ENCODE measurements around the gene AMMECR1.

The AMMECR1 gene

GRCh38 chrX:110178179-110178865 is 139.6 kb downstream of the AMMECR1 start:
- Histone ChIP-seq H2AFZ (ENCODE audit: low read length) (no peak overlapping the region), H3K27ac (ENCODE audit: low read length) (no peak overlapping the region), H3K4me2 (ENCODE audit: low read depth, low read length) (no peak overlapping the region), H3K79me2 (ENCODE audit: low read length) (peaks cover 4% of the 10 kb centered on the region; the same call in 1 of the 2 replicates), H4K20me1 (ENCODE audit: insufficient read depth, low read length) (no peaks in the 10 kb centered on the region), H3K4me3 (ENCODE audit: low read length) (no peak overlapping the region), H3F3A (ENCODE audit: insufficient read depth, low read length) (no peaks in the 10 kb centered on the region), H3K9me2 (replicated peaks; ENCODE audit: insufficient read depth, low read length) (no peaks in the 10 kb centered on the region), H3K4me1 (ENCODE audit: low read length) (no peaks in the 10 kb centered on the region), H3K36me3 (replicated peaks; ENCODE audit: insufficient read depth, low read length) (no peaks in the 10 kb centered on the region), H3K27me3 (replicated peaks; ENCODE audit: insufficient read depth, low read length) (no peaks in the 10 kb centered on the region), H3K9ac (ENCODE audit: low read length) (no peak overlapping the region), H3K9me3 (replicated peaks; ENCODE audit: insufficient read depth, low read length) (no peaks in the 10 kb centered on the region)
- DNase-seq = no peak
- TF ChIP-seq CTCF (IDR thresholded peaks at IDR 0.05; ENCODE audit: low read length) = no peak
- no peak for TF ChIP-seq EZH2 (optimal IDR thresholded peaks at IDR 0.05; ENCODE audit: low read depth, low read length)
- TF ChIP-seq EZH2phosphoT487 (IDR thresholded peaks at IDR 0.05; ENCODE audit: low read length) = no peak

DNA sequence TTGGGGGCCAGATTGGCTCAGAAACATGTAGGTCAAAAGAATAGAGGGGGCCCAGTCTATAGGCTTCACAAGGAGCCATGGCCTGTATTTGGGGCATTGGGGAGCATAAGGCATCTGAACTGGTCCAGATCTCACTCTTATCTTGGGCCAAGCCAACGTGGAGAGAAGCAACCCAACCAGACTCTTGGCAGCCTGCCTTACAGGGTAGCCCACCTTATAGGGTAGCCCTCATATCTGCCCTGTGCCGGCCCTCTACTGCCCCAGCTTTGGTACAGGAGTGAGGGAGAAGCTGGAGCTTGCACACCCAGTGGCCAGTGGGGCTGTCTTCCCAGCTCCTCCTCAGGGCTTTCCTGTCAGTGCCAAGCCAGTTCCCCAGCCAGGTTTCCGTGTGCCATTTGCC is 142.2 kb downstream of the AMMECR1 start:
- Histone ChIP-seq H3K27ac (ENCODE audit: low read length) (no peak overlapping the region), H3K79me2 (ENCODE audit: low read length) (peaks cover 4% of the 10 kb centered on the region; the same call in 1 of the 2 replicates), H3K4me3 (ENCODE audit: low read length) (no peak overlapping the region), H3K4me2 (ENCODE audit: low read depth, low read length) (no peak overlapping the region), H3K9me3 (replicated peaks; ENCODE audit: insufficient read depth, low read length) (no peaks in the 10 kb centered on the region), H2AFZ (ENCODE audit: low read length) (no peak overlapping the region), H3K9ac (ENCODE audit: low read length) (no peak overlapping the region), H4K20me1 (ENCODE audit: insufficient read depth, low read length) (no peaks in the 10 kb centered on the region), H3F3A (ENCODE audit: insufficient read depth, low read length) (no peaks in the 10 kb centered on the region), H3K36me3 (replicated peaks; ENCODE audit: insufficient read depth, low read length) (no peaks in the 10 kb centered on the region), H3K27me3 (replicated peaks; ENCODE audit: insufficient read depth, low read length) (no peaks in the 10 kb centered on the region), H3K9me2 (replicated peaks; ENCODE audit: insufficient read depth, low read length) (no peaks in the 10 kb centered on the region), H3K4me1 (ENCODE audit: low read length) (no peaks in the 10 kb centered on the region)
- TF ChIP-seq CTCF (IDR thresholded peaks at IDR 0.05; ENCODE audit: low read length) (no peak), EZH2 (optimal IDR thresholded peaks at IDR 0.05; ENCODE audit: low read depth, low read length) (no peak), EZH2phosphoT487 (IDR thresholded peaks at IDR 0.05; ENCODE audit: low read length) (no peak)
- DNase-seq = no peak

DNA sequence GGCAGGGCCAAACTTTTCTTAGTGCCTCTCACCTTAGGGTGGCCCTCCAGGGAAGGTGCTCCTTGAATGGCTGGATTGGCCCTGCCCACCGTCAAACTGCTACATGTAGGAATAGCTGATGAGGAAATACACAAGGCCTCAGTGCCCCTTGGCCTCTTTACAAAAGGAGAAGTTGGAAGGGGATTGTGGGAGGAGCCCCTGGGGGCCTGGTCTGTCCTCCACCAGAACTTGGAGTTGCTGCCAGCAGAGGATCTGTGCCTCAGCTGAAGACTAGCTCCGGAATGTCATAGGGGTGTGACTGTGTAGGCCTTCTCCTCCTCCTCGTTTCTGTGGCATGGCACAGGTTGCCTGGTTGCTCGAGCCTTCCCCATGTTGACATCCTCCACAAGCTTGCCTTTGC is 142.7 kb downstream of the AMMECR1 start:
- no peaks in the 10 kb centered on the region for H3K27me3 ChIP-seq (replicated peaks; ENCODE audit: insufficient read depth, low read length)

More for the DNA sequence above, 142.7 kb downstream of the AMMECR1 start:
- Histone ChIP-seq H3K4me1 (ENCODE audit: low read length) (no peaks in the 10 kb centered on the region), H3K9ac (ENCODE audit: low read length) (no peak overlapping the region), H3K36me3 (replicated peaks; ENCODE audit: insufficient read depth, low read length) (no peaks in the 10 kb centered on the region), H3K27ac (ENCODE audit: low read length) (no peak overlapping the region), H2AFZ (ENCODE audit: low read length) (no peak overlapping the region), H3K4me3 (ENCODE audit: low read length) (no peak overlapping the region), H3K79me2 (ENCODE audit: low read length) (peaks cover 4% of the 10 kb centered on the region; the same call in 1 of the 2 replicates), H3K9me3 (replicated peaks; ENCODE audit: insufficient read depth, low read length) (no peaks in the 10 kb centered on the region), H3K9me2 (replicated peaks; ENCODE audit: insufficient read depth, low read length) (no peaks in the 10 kb centered on the region), H4K20me1 (ENCODE audit: insufficient read depth, low read length) (no peaks in the 10 kb centered on the region), H3F3A (ENCODE audit: insufficient read depth, low read length) (no peaks in the 10 kb centered on the region), H3K4me2 (ENCODE audit: low read depth, low read length) (no peak overlapping the region)
- no peak for DNase-seq
- TF ChIP-seq EZH2phosphoT487 (IDR thresholded peaks at IDR 0.05; ENCODE audit: low read length) = no peak
- TF ChIP-seq EZH2 (optimal IDR thresholded peaks at IDR 0.05; ENCODE audit: low read depth, low read length) = no peak
- TF ChIP-seq CTCF (IDR thresholded peaks at IDR 0.05; ENCODE audit: low read length) = no peak

All from MM.1S (cell line).